ENCODE data around the gene PLXNA4. TPM values are rescaled to one million over a fixed set of nuclear protein-coding genes. Genes with fewer than 3 reads are reported as not detected.

PLXNA4 gene
- total and polyA plus RNA-seq, 9 of the 15 experiments (the other 6 are each of a cell fraction or from before 2014, with no cell fraction given): under 0.01 to 0.09 TPM; not detected in 7

DNA sequence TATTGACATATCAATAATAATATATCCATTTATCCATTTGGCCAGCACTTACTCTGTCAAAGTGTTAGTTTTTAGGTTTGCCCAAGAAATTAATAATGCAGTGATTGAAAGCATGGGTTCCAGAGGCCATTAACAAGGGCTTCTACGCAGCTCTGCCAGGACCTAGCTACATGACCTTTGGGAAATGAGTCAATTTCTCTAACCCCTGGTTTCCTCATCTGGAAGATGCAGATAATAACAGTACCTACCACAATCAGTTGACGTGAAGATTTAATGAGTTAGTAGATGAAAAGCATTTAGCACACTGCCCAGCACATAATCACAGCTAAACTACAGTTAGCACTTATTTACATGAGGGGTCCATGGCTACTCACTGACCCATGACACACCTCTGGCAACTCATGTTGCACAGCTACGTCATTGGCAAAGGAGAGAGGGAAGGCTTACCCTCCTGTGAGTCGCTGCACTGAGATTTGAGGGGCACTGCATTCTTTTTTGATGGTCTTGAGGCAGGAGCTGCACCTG is 263.7 kb downstream of the PLXNA4 start:
- in situ Hi-C loops (cut with MboI): no loop called here
- Histone ChIP-seq H3K9ac (ENCODE audit: insufficient read depth in 1 of 2, low read depth in 2 of 2, low read length in 2 of 2) (no peak overlapping the region), H3K36me3 (ENCODE audit: control insufficient read depth, insufficient read depth, low read length) (no peaks in the 10 kb centered on the region), H3K27ac (ENCODE audit: extremely low read depth, low read depth, low read length) (no peak overlapping the region), H3K79me2 (ENCODE audit: control insufficient read depth, insufficient read depth, low read length) (no peaks in the 10 kb centered on the region), H3K4me1 (replicated peaks in 1 of 2; ENCODE audit: control insufficient read depth in 2 of 2, insufficient read depth in 2 of 2, low read length in 2 of 2) (no peaks in the 10 kb centered on the region), H2AFZ (ENCODE audit: low read depth, low read length) (no peak overlapping the region), H3K9me1 (ENCODE audit: control insufficient read depth, insufficient read depth, low read length) (no peaks in the 10 kb centered on the region), H3K4me3 (no peak overlapping the region), H3K9me3 (replicated peaks; ENCODE audit: control insufficient read depth, insufficient read depth, low read depth, low read length) (no peaks in the 10 kb centered on the region), H4K20me1 (replicated peaks; ENCODE audit: control insufficient read depth, insufficient read depth, low read length) (0 out of 2 replicates have a peak, but pooled peaks cover 12% of the 10 kb centered on the region), H3K4me2 (ENCODE audit: insufficient read depth, low read length) (no peak overlapping the region), H3K27me3 (ENCODE audit: control insufficient read depth in 2 of 2, insufficient read depth in 2 of 2, low read length in 2 of 2) (0 out of 5 replicates have a peak, but pooled peaks cover 0 to 11% of the 10 kb centered on the region in 2 experiments)
- no TSS peak for BruUV-seq (replicated peaks)
- POLR2A ChIA-PET: interaction anchor here (0.8 kb wide), 1 partner anchor 26 kb away, joined by 6 read pairs; no protein-coding TSS in a partner anchor
- ATAC-seq (no peak), FAIRE-seq (no peak), DNase-seq (ENCODE audit: extremely low read depth in 1 of 4, low spot score in 3 of 4) (no peak)
- WGBS (ENCODE audit: insufficient coverage, low coverage, missing lambda C conversion rate): 0% methylated on average over 4 of the region's 4 CpGs
- intact Hi-C loops (cut with micrococcal nuclease): no loop called here
- TF ChIP-seq, protein P1, sequence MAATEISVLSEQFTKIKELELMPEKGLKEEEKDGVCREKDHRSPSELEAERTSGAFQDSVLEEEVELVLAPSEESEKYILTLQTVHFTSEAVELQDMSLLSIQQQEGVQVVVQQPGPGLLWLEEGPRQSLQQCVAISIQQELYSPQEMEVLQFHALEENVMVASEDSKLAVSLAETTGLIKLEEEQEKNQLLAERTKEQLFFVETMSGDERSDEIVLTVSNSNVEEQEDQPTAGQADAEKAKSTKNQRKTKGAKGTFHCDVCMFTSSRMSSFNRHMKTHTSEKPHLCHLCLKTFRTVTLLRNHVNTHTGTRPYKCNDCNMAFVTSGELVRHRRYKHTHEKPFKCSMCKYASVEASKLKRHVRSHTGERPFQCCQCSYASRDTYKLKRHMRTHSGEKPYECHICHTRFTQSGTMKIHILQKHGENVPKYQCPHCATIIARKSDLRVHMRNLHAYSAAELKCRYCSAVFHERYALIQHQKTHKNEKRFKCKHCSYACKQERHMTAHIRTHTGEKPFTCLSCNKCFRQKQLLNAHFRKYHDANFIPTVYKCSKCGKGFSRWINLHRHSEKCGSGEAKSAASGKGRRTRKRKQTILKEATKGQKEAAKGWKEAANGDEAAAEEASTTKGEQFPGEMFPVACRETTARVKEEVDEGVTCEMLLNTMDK (IDR thresholded peaks at IDR 0.05; ENCODE audit: borderline replicate concordance, insufficient read depth, low read depth, low read length, poor library complexity, severe bottlenecking): no peak
- TF ChIP-seq IRF2 (CRISPR knock-in tag; IDR thresholded peaks at IDR 0.05): no peak
- TF ChIP-seq NCOA4 (IDR thresholded peaks at IDR 0.05; ENCODE audit: partially characterized antibody): no peak
- TF ChIP-seq NKRF (IDR thresholded peaks at IDR 0.05; ENCODE audit: borderline replicate concordance): no peak
- no peak for TF ChIP-seq HNRNPH1 (optimal IDR thresholded peaks at IDR 0.05; ENCODE audit: low read depth, low read length)
- CTCF ChIA-PET (ENCODE audit: low intra/inter-chr PET ratio): no interaction called here
